NT2/D1 (cell line): ENCODE results near the gene CADPS2.

Experiments
- DNase-seq: peaks from one replicate; pipeline ENCODE4 v3.0.0-alpha.2; 2011; ENCODE audit warnings: low read depth, low spot score
- H3K27me3 ChIP-seq: 2 replicates; pipeline ENCODE4 v1.6.0; 2011; ENCODE audit warnings: mild to moderate bottlenecking; ENCODE audit not compliant: insufficient read length, insufficient read depth
- H3K36me3 ChIP-seq: 2 replicates; pipeline ENCODE4 v1.6.1; 2011; ENCODE audit warnings: mild to moderate bottlenecking, low read length, mixed read lengths; ENCODE audit not compliant: insufficient read depth, insufficient read length
- H3K4me1 ChIP-seq: 2 replicates; pipeline ENCODE4 v1.5.1; 2011; ENCODE audit not compliant: insufficient read depth, insufficient read length
- H3K4me3 ChIP-seq: 2 replicates; pipeline ENCODE4 v1.5.1; 2011; ENCODE audit warnings: low read depth; ENCODE audit not compliant: insufficient read length
- H3K9ac ChIP-seq: 2 replicates; pipeline ENCODE4 v1.6.0; 2011; ENCODE audit warnings: low read depth; ENCODE audit not compliant: insufficient read length
- H3K9me3 ChIP-seq: 2 replicates; pipeline ENCODE4 v1.5.1; 2011; ENCODE audit warnings: mild to moderate bottlenecking, low read length; ENCODE audit not compliant: insufficient read depth
- SUZ12 ChIP-seq: IDR thresholded peaks from 2 replicates; pipeline ENCODE4 v1.6.1; 2011; ENCODE audit not compliant: insufficient read length, insufficient read depth; ENCODE audit errors: extremely low read depth
- YY1 ChIP-seq: IDR thresholded peaks from 2 replicates; pipeline ENCODE4 v1.6.1; 2011; ENCODE audit not compliant: insufficient read length, insufficient read depth
- ZNF274 ChIP-seq: IDR thresholded peaks from 2 replicates; pipeline ENCODE4 v1.6.1; 2011; ENCODE audit warnings: mild to moderate bottlenecking, low read depth, low read length

Gene CADPS2

DNA sequence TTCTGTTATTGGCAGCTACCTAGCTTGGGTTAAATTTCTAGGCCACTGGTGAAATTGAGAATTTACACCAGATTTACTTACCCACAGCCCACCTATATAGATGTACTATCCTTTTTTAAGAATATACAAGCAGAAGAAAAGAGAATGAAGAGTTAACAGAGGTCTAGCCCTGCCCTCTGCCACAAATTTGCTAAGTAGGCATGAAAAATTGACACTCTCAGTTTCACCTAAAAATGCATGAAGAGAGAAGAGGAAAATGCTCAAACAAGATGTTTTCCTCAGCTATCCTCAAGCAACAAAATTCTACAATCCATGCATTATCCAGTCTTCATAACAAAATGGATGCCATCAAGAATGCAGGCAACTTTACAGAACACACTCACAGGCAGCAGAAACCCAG lies 158.9 kb downstream of the CADPS2 start:
- no peaks in the 10 kb centered on the region for H3K36me3 ChIP-seq
- no peaks in the 10 kb centered on the region for H3K9me3 ChIP-seq
- no peaks in the 10 kb centered on the region for H3K27me3 ChIP-seq
- DNase-seq: no peak
- no peaks in the 10 kb centered on the region for H3K4me1 ChIP-seq
- no peak overlapping the region for H3K4me3 ChIP-seq
- TF ChIP-seq ZNF274 (no peak), YY1 (no peak), SUZ12 (no peak)
- no peak overlapping the region for H3K9ac ChIP-seq

DNA sequence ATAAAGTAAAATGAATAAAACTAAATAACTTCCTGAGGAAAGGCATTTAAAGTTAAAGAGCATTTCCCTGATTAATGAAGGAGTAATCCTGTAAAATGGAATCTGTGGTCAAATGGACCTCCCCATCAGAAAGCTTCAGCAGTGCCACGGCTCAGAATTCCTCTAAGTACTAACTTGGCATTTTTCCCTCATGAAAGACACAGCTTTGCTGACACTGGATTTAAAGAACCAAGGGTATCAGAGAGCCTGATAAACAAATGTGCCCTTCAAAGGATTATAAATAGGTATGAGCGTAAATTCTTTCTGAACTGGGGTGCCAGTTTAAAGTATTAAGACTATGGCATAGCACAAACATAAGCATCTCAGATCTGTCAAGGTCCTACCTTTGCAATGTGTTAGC lies 159.4 kb downstream of the CADPS2 start:
- TF ChIP-seq SUZ12: no peak
- TF ChIP-seq YY1: no peak
- TF ChIP-seq ZNF274: no peak
- Histone ChIP-seq H3K9ac (no peak overlapping the region), H3K4me1 (no peaks in the 10 kb centered on the region), H3K9me3 (no peaks in the 10 kb centered on the region), H3K36me3 (no peaks in the 10 kb centered on the region), H3K27me3 (no peaks in the 10 kb centered on the region), H3K4me3 (no peak overlapping the region)
- no peak for DNase-seq

DNA sequence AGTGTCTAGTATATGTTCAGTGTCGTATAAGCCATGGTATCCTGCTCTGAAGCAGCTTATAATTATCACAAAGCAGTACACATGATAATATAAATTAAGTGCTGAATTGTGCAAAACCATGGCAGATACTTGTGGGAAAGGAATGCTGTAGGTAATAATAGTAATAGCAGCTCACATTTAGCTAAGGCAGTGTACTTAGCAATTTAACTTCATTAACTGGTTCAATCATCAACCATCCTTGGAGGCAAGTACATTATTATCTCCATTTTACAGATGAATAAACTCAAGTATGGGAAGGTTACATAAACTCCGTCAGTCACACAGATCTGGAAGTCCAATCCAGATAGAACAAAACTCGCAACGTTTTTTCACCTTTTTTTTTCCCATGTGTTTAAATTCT lies 161.9 kb downstream of the CADPS2 start:
- Histone ChIP-seq H3K4me3 (no peak overlapping the region), H3K27me3 (no peaks in the 10 kb centered on the region), H3K9me3 (no peaks in the 10 kb centered on the region), H3K4me1 (no peaks in the 10 kb centered on the region), H3K9ac (no peak overlapping the region), H3K36me3 (no peaks in the 10 kb centered on the region)
- TF ChIP-seq SUZ12: no peak
- no peak for TF ChIP-seq ZNF274
- TF ChIP-seq YY1: no peak
- DNase-seq: no peak

DNA sequence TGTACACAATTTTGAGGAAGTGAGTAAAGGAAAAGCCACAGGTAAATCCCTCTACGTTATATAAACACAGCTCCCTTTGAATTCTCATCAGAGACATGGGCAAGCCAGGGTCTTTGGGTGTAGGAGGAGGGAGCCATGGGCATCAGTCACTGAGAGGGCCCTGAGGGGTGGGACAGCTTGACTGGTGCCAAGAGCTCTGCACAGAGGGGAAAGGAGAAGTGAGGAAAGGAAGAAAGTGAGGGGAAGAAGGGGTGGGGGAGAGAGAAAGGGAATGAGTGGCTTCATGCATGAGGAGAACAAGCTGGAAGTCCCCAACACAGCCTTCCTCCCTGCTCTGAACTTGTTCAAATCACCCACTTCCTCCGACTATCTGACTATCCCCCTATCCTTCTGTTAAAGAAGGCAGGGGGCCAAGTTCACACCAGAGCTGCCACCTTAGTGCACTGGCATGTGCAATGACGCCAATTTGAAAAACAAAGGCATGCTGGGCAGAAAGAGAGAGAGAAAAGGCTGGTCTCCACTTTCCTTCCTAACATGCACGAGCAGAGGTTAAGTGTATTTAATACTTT lies 167.2 kb downstream of the CADPS2 start:
- H3K4me1 ChIP-seq: no peaks in the 10 kb centered on the region
- no peak for TF ChIP-seq ZNF274
- no peak for TF ChIP-seq YY1
- no peak for TF ChIP-seq SUZ12
- DNase-seq: no peak
- H3K9me3 ChIP-seq: no peaks in the 10 kb centered on the region
- H3K27me3 ChIP-seq: no peaks in the 10 kb centered on the region
- H3K36me3 ChIP-seq: no peaks in the 10 kb centered on the region
- no peak overlapping the region for H3K4me3 ChIP-seq
- H3K9ac ChIP-seq: no peak overlapping the region

DNA sequence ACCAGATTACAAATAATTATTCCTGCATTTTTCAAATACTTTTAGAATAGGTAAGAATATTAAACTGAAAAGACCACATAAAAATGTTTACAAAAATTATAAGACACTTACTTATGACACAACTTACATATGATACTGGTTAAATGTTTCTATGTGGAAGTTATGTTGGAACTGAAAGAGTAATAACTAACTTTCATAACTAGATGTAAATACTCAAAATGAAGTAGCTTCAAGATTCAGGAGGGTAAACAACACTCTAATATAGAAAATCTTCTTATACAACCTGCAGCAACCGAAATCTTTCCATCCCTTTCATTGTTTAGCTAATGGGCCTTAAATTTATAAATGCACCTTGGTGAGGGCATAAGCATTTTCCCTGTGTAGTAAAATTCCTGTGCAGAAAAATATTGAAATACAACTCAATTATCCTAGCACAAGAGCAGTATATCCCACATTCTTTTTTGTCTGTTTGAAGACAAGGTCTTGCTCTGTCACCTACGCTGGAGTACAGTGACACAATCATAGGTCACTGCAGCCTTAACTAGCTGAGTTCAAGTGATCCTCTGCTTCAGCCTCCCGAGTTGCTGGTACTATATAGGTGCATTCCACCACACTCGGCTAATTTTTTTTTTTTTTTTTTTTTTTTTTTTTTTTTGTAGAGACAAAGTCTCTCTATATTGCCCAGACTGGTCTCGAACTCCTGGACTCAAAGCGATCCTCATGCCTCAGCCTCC lies 168.7 kb downstream of the CADPS2 start:
- no peak for TF ChIP-seq ZNF274
- no peak for TF ChIP-seq SUZ12
- no peak for TF ChIP-seq YY1
- no peaks in the 10 kb centered on the region for H3K36me3 ChIP-seq
- H3K4me3 ChIP-seq: no peak overlapping the region
- DNase-seq: no peak
- H3K4me1 ChIP-seq: no peaks in the 10 kb centered on the region
- no peak overlapping the region for H3K9ac ChIP-seq
- H3K27me3 ChIP-seq: no peaks in the 10 kb centered on the region
- H3K9me3 ChIP-seq: no peaks in the 10 kb centered on the region

DNA sequence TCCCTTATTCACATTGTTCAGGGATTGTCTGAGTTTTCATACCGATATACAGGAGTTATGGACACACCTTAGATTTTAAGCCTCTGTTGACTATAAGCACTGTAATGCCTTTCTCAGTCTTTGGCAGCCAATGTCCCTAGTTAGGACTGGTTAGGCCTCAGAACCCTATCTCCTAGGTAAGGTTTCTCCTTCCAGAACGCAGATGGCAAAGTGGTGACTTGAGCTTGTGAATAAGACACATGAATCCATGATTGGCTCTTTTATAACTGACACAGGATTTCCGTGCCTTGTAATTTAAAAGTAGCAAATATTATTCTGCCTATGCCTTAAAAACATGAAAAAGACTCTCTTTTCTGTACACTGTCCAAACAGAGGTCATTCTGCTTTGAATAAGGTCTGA lies 171.1 kb downstream of the CADPS2 start:
- TF ChIP-seq SUZ12 (no peak), ZNF274 (no peak), YY1 (no peak)
- no peak for DNase-seq
- Histone ChIP-seq H3K9ac (no peak overlapping the region), H3K4me3 (no peak overlapping the region), H3K9me3 (no peaks in the 10 kb centered on the region), H3K36me3 (no peaks in the 10 kb centered on the region), H3K27me3 (no peaks in the 10 kb centered on the region), H3K4me1 (no peaks in the 10 kb centered on the region)

GRCh38 chr7:122710916-122711315 lies 175.3 kb downstream of the CADPS2 start:
- H3K4me3 ChIP-seq: no peak overlapping the region
- no peaks in the 10 kb centered on the region for H3K4me1 ChIP-seq
- DNase-seq: no peak
- TF ChIP-seq ZNF274 (no peak), SUZ12 (no peak), YY1 (no peak)
- H3K9ac ChIP-seq: no peak overlapping the region
- H3K9me3 ChIP-seq: no peaks in the 10 kb centered on the region
- no peaks in the 10 kb centered on the region for H3K36me3 ChIP-seq
- H3K27me3 ChIP-seq: no peaks in the 10 kb centered on the region
